GM23248 (cell line): ENCODE data around the gene KRTAP2-2. TPM values are rescaled to one million over a fixed set of nuclear protein-coding genes. Genes with fewer than 3 reads are reported as not detected.
"Not testable (repeated sequence)": the region's sequence is repeated elsewhere in the genome, so short reads cannot be mapped to it uniquely, and the experiment has no call there.

Source experiments
- DNase-seq: peaks from one replicate; pipeline ENCODE4 v3.0.0-alpha.2; 2015
- H2AFZ ChIP-seq: fragments of 200-600 bp; sonication (generic); 2 replicates; pipeline ENCODE4 v1.6.1; 2016; ENCODE audit warnings: antibody characterized with exemption
- H3F3A ChIP-seq: fragments of 200-600 bp; sonication (generic); 2 replicates; pipeline ENCODE4 v1.6.1; 2016; ENCODE audit warnings: mild to moderate bottlenecking, antibody characterized with exemption, mixed run types; ENCODE audit not compliant: insufficient read depth
- H3K27ac ChIP-seq: fragments of 200-600 bp; sonication (generic); 2 replicates; pipeline ENCODE4 v1.5.1; 2016; ENCODE audit warnings: mild to moderate bottlenecking
- H3K27me3 ChIP-seq: fragments of 200-600 bp; sonication (generic); replicated peaks from 2 replicates; pipeline ENCODE4 v1.6.1; 2016; ENCODE audit warnings: mild to moderate bottlenecking; ENCODE audit not compliant: insufficient read depth
- H3K36me3 ChIP-seq: fragments of 200-600 bp; sonication (generic); 2 replicates; pipeline ENCODE4 v1.6.1; 2016; ENCODE audit warnings: low read depth, mild to moderate bottlenecking
- H3K4me1 ChIP-seq: fragments of 200-600 bp; sonication (generic); 2 replicates; pipeline ENCODE4 v1.6.1; 2016; ENCODE audit warnings: mild to moderate bottlenecking; ENCODE audit not compliant: insufficient read depth
- H3K4me2 ChIP-seq: fragments of 200-600 bp; sonication (generic); one replicate; pipeline ENCODE4 v1.6.1; 2016; ENCODE audit warnings: mild to moderate bottlenecking; ENCODE audit not compliant: unreplicated experiment
- H3K4me3 ChIP-seq: fragments of 200-600 bp; sonication (generic); 2 replicates; pipeline ENCODE4 v1.5.1; 2016; ENCODE audit warnings: mild to moderate bottlenecking
- H3K79me2 ChIP-seq: fragments of 200-600 bp; sonication (generic); 2 replicates; pipeline ENCODE4 v1.6.1; 2016; ENCODE audit warnings: mild to moderate bottlenecking; ENCODE audit not compliant: insufficient read depth
- H3K9ac ChIP-seq: fragments of 200-600 bp; sonication (generic); 2 replicates; pipeline ENCODE4 v1.6.1; 2016; ENCODE audit warnings: mild to moderate bottlenecking
- H3K9me2 ChIP-seq: fragments of 200-600 bp; sonication (generic); 2 replicates; pipeline ENCODE4 v1.6.1; 2016; ENCODE audit warnings: mixed run types, mild to moderate bottlenecking, moderate library complexity; ENCODE audit not compliant: insufficient read depth
- H3K9me3 ChIP-seq: fragments of 200-600 bp; sonication (generic); one replicate; pipeline ENCODE4 v1.6.1; 2017; ENCODE audit warnings: low read depth
- H4K20me1 ChIP-seq: fragments of 200-600 bp; sonication (generic); 2 replicates; pipeline ENCODE4 v1.6.0; 2016; ENCODE audit not compliant: insufficient read depth
- EZH2 ChIP-seq: fragments of 200-600 bp; sonication (generic); IDR thresholded peaks from 2 replicates; pipeline ENCODE4 v1.6.1; 2018; ENCODE audit warnings: antibody characterized with exemption, mild to moderate bottlenecking; ENCODE audit not compliant: insufficient read depth, poor library complexity, severe bottlenecking
- EZH2phosphoT487 ChIP-seq: fragments of 200-600 bp; sonication (generic); IDR thresholded peaks from 2 replicates; pipeline ENCODE4 v1.6.1; 2018; ENCODE audit warnings: antibody characterized with exemption, moderate library complexity, mild to moderate bottlenecking, low read depth; ENCODE audit not compliant: insufficient read depth
- WGBS, 2 experiments: methylation state at CpG; one replicate each; pipeline ENCODE4 v1.1.6; 2015 to 2017; ENCODE audit warnings: low lambda C conversion rate in 2 of 2, low coverage in 1 of 2; ENCODE audit errors: missing lambda C conversion rate in 2 of 2; 5-methylcytosine and 5-hydroxymethylcytosine counted together
- in situ Hi-C: fragments of 300-500 bp; cut with MboI; formaldehyde crosslinking; loops from 2 replicates; pipeline ENCODE4 v1.15.0; 2020
- polyA plus RNA-seq: library from polyadenylated mRNA; unstranded; fragments of >200 nt; fragmentation: Nextera tagmentation; extraction: Ambion mirVana; gene quantifications from 2 replicates; pipeline ENCODE4 v1.2.1, GENCODE V29; 2016
- total RNA-seq: library from RNA; depleted of rRNA; stranded (reverse); fragments of >200 nt; shearing (Covaris generic); gene quantifications from 2 replicates; pipeline ENCODE4 v1.2.3, GENCODE V29; 2014

Gene KRTAP2-2
- total and polyA plus RNA-seq, 2 experiments from 2014 or later, result 0.74 TPM; not detected in 1

- Histone ChIP-seq H3K27me3 (no peaks in the 10 kb centered on the region), H3F3A (peaks cover 55% of the 10 kb centered on the region), H2AFZ (no peak overlapping the region), H4K20me1 (no peaks in the 10 kb centered on the region), H3K79me2 (no peaks in the 10 kb centered on the region), H3K36me3 (0 out of 2 replicates have a peak, but pooled peaks cover under 1% of the 10 kb centered on the region), H3K9ac (peak overlapping the region; percentile 18), H3K4me1 (peaks cover 50% of the 10 kb centered on the region), H3K27ac (peak overlapping the region; percentile 85), H3K9me2 (no peaks in the 10 kb centered on the region), H3K4me3 (no peak overlapping the region), H3K9me3 (no peaks in the 10 kb centered on the region), H3K4me2 (peak overlapping the region; percentile 19)
- in situ Hi-C loops, result no loop called here
- peak; percentile 20 for DNase-seq
- no peak for TF ChIP-seq EZH2phosphoT487
- no peak for TF ChIP-seq EZH2
- 48 to 61% methylated on average over 5 of the region's 5 CpGs for WGBS, 2 experiments
Observed at GRCh38 chr17:41058741-41059140, 3.7 kb upstream of the KRTAP2-2 start.

GRCh38 chr17:41057547-41057946 lies 2.5 kb upstream of the KRTAP2-2 start:
- 96 to 100% methylated on average over 1 of the region's 1 CpG for WGBS, 2 experiments

GRCh38 chr17:41054556-41054955 lies 474 bp downstream of the KRTAP2-2 start:
- H3K27me3 ChIP-seq, H3K27ac ChIP-seq, H3K9me2 ChIP-seq, H2AFZ ChIP-seq, in situ Hi-C loops, H3K9me3 ChIP-seq, H3K4me2 ChIP-seq, H3K4me3 ChIP-seq, H3K36me3 ChIP-seq, DNase-seq, H3K9ac ChIP-seq, H3K79me2 ChIP-seq, H4K20me1 ChIP-seq: not testable (repeated sequence)
- WGBS, 2 experiments, result 67 to 93% methylated on average over 7 to 9 of the region's 9 CpGs
- Histone ChIP-seq H3K4me1 (peaks cover 23% of the 10 kb centered on the region), H3F3A (peaks cover 36% of the 10 kb centered on the region)

More at GRCh38 chr17:41057547-41057946, 2.5 kb upstream of the KRTAP2-2 start:
- Histone ChIP-seq H3K4me3 (no peak overlapping the region), H3K27ac (no peak overlapping the region), H3K9ac (no peak overlapping the region), H3K27me3 (no peaks in the 10 kb centered on the region), H3K79me2 (no peaks in the 10 kb centered on the region), H3K36me3 (peaks cover 6% of the 10 kb centered on the region; the same call in 1 of the 2 replicates), H3K9me2 (no peaks in the 10 kb centered on the region), H2AFZ (no peak overlapping the region), H3K4me1 (peaks cover 47% of the 10 kb centered on the region), H3K9me3 (no peaks in the 10 kb centered on the region), H3F3A (peaks cover 55% of the 10 kb centered on the region), H4K20me1 (no peaks in the 10 kb centered on the region), H3K4me2 (no peak overlapping the region)
- TF ChIP-seq EZH2, result no peak
- DNase-seq, result no peak
- in situ Hi-C loops, result no loop called here

GRCh38 chr17:41054025-41054424 lies 1.0 kb downstream of the KRTAP2-2 start:
- peaks cover 6% of the 10 kb centered on the region; the same call in 1 of the 2 replicates for H3K36me3 ChIP-seq
- no peaks in the 10 kb centered on the region for H4K20me1 ChIP-seq
- H3F3A ChIP-seq, result peaks cover 34% of the 10 kb centered on the region
- no peak overlapping the region for H2AFZ ChIP-seq
- no peaks in the 10 kb centered on the region for H3K9me2 ChIP-seq
- no peak overlapping the region for H3K27ac ChIP-seq
- 94 to 99% methylated on average over 4 of the region's 4 CpGs for WGBS, 2 experiments
- no peaks in the 10 kb centered on the region for H3K27me3 ChIP-seq
- no peaks in the 10 kb centered on the region for H3K9me3 ChIP-seq
- H3K4me1 ChIP-seq, result peaks cover 22% of the 10 kb centered on the region
- no peak overlapping the region for H3K4me2 ChIP-seq
- no peak for TF ChIP-seq EZH2phosphoT487
- TF ChIP-seq EZH2, result no peak
- in situ Hi-C loops, result no loop called here
- no peak overlapping the region for H3K4me3 ChIP-seq
- H3K79me2 ChIP-seq, result no peaks in the 10 kb centered on the region
- H3K9ac ChIP-seq, result no peak overlapping the region
- no peak for DNase-seq

- Histone ChIP-seq H3K4me3 (no peak overlapping the region), H3F3A (peaks cover 37% of the 10 kb centered on the region), H3K27ac (peak overlapping the region; percentile 22), H3K4me2 (no peak overlapping the region), H3K9me2 (no peaks in the 10 kb centered on the region), H2AFZ (peak overlapping the region; percentile 31; the same call in 1 of the 2 replicates), H3K27me3 (no peaks in the 10 kb centered on the region), H3K36me3 (peaks cover 6% of the 10 kb centered on the region; the same call in 1 of the 2 replicates), H3K79me2 (no peaks in the 10 kb centered on the region), H3K9ac (no peak overlapping the region), H4K20me1 (no peaks in the 10 kb centered on the region), H3K4me1 (peaks cover 28% of the 10 kb centered on the region), H3K9me3 (no peaks in the 10 kb centered on the region)
- in situ Hi-C loops, result no loop called here
- no peak for TF ChIP-seq EZH2phosphoT487
- no peak for TF ChIP-seq EZH2
- peak; percentile 42 for DNase-seq
Observed at GRCh38 chr17:41052566-41052965, 2.5 kb downstream of the KRTAP2-2 start.
